ENCODE data around the gene COQ2.

The COQ2 gene

DNA sequence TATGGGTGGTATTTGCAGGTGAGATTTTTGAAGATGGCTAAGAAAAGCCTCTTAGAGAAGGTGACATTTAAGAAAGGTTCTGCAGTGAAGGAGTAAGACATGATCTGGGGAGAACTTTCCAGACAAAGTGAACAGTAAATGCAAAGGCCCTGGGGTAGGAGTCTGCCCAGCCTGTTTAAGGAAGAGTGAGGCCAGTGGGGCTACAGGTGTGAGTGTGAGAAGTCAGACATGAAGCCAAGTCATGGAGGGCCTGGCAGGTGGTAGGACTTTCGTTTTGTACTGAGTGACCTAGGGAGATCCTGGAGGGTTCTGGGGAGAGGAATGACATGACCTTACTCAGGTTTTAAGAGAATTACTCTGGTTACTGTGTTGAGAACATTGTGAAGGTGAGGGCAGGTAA is 21.5 kb downstream of the COQ2 start:
- Histone ChIP-seq H4K20me1 (no peaks in the 10 kb centered on the region), H3K27ac (no peak overlapping the region), H3K27me3 (no peaks in the 10 kb centered on the region), H3K9me3 (replicated peaks in 1 of 11) (no peaks in the 10 kb centered on the region), H3K4me2 (no peak overlapping the region), H3K4me3 (no peak overlapping the region), H3K36me3 (peaks cover 66 to 97% (median 88%) of the 10 kb centered on the region in 11 experiments), H3K4me1 (peaks cover 0 to 20% (median 0%) of the 10 kb centered on the region in 10 experiments; a peak in 6 of 20 replicates), H3K9ac (no peak overlapping the region)
- TF ChIP-seq Cebpa-rat (IDR thresholded peaks at IDR 0.05), result no peak

GRCh38 chr4:83262682-83263081 is 21.9 kb downstream of the COQ2 start:
- H4K20me1 ChIP-seq, result no peaks in the 10 kb centered on the region
- H3K36me3 ChIP-seq, result peaks cover 64 to 97% (median 86%) of the 10 kb centered on the region in 11 experiments
- no peak overlapping the region for H3K9ac ChIP-seq
- no peak overlapping the region for H3K4me2 ChIP-seq
- TF ChIP-seq Cebpa-rat (IDR thresholded peaks at IDR 0.05), result no peak
- no peak overlapping the region for H3K27ac ChIP-seq
- peaks cover 0 to 24% (median 0%) of the 10 kb centered on the region in 10 experiments; a peak in 6 of 20 replicates for H3K4me1 ChIP-seq
- no peak overlapping the region for H3K4me3 ChIP-seq
- H3K9me3 ChIP-seq (replicated peaks in 1 of 11), result no peaks in the 10 kb centered on the region
- H3K27me3 ChIP-seq, result no peaks in the 10 kb centered on the region

GRCh38 chr4:83261307-83261706 is 23.3 kb downstream of the COQ2 start:
- Histone ChIP-seq H3K27me3 (no peaks in the 10 kb centered on the region), H3K36me3 (peaks cover 50 to 92% (median 78%) of the 10 kb centered on the region in 11 experiments), H3K4me1 (peaks cover 1 to 38% (median 7%) of the 10 kb centered on the region in 10 experiments; a peak in 17 of 20 replicates), H3K9me3 (replicated peaks in 1 of 11) (no peaks in the 10 kb centered on the region), H3K4me2 (no peak overlapping the region), H3K4me3 (no peak overlapping the region), H4K20me1 (no peaks in the 10 kb centered on the region), H3K27ac (no peak overlapping the region), H3K9ac (no peak overlapping the region)
- no peak for TF ChIP-seq Cebpa-rat (IDR thresholded peaks at IDR 0.05)

DNA sequence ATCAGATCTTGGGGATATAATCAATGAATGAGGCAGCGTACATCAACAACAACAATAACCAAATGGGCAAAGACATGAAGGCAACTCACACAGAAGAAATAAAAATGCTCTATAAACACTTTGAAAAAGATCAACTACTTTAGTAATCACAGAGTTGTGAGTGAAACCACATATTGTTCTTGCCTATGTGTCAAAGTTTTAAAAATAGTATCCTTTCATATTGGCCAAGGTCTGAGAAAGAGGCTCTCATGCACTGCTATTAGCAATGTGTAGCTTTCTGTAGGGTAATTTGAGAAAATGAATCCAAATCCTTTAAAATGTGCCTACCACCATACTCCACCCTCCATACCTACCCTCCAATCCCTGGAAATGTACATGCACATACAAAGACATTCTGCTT is 25.0 kb downstream of the COQ2 start:
- Histone ChIP-seq H3K9me3 (replicated peaks in 1 of 11) (no peaks in the 10 kb centered on the region), H4K20me1 (no peaks in the 10 kb centered on the region), H3K36me3 (peaks cover 33 to 77% (median 64%) of the 10 kb centered on the region in 11 experiments; a peak in 21 of 22 replicates), H3K9ac (no peak overlapping the region), H3K27me3 (no peaks in the 10 kb centered on the region), H3K4me3 (no peak overlapping the region), H3K4me1 (peaks cover 5 to 54% (median 15%) of the 10 kb centered on the region in 10 experiments; a peak in 18 of 20 replicates), H3K27ac (no peak overlapping the region), H3K4me2 (peak overlapping the region in 1 of 11 experiments; percentile 13; a peak in 1 of 22 replicates)
- no peak for TF ChIP-seq Cebpa-rat (IDR thresholded peaks at IDR 0.05)

GRCh38 chr4:83258461-83258860 is 26.1 kb downstream of the COQ2 start:
- Histone ChIP-seq H3K9me3 (replicated peaks in 1 of 11) (no peaks in the 10 kb centered on the region), H3K4me2 (peak overlapping the region in 1 of 11 experiments; percentile 4; a peak in 1 of 22 replicates), H3K4me3 (no peak overlapping the region), H4K20me1 (no peaks in the 10 kb centered on the region), H3K27me3 (no peaks in the 10 kb centered on the region), H3K4me1 (peaks cover 5 to 61% (median 15%) of the 10 kb centered on the region in 10 experiments; a peak in 18 of 20 replicates), H3K27ac (peak overlapping the region in 2 of 11 experiments; percentile 12 to 83; a peak in 2 of 22 replicates), H3K36me3 (peaks cover 23 to 76% (median 55%) of the 10 kb centered on the region in 11 experiments; a peak in 21 of 22 replicates), H3K9ac (no peak overlapping the region)
- no peak for TF ChIP-seq Cebpa-rat (IDR thresholded peaks at IDR 0.05)

GRCh38 chr4:83257811-83258210 is 26.8 kb downstream of the COQ2 start:
- H3K9ac ChIP-seq, result no peak overlapping the region
- no peak for TF ChIP-seq Cebpa-rat (IDR thresholded peaks at IDR 0.05)
- H4K20me1 ChIP-seq, result no peaks in the 10 kb centered on the region
- no peak overlapping the region for H3K4me3 ChIP-seq
- H3K27ac ChIP-seq, result peak overlapping the region in 4 of 11 experiments; percentile 7 to 83 (median 18); a peak in 4 of 22 replicates
- peaks cover 5 to 67% (median 15%) of the 10 kb centered on the region in 10 experiments; a peak in 18 of 20 replicates for H3K4me1 ChIP-seq
- peaks cover 16 to 69% (median 48%) of the 10 kb centered on the region in 11 experiments; a peak in 21 of 22 replicates for H3K36me3 ChIP-seq
- H3K4me2 ChIP-seq, result peak overlapping the region in 3 of 11 experiments; percentile 4 to 31 (median 16); a peak in 3 of 22 replicates
- no peaks in the 10 kb centered on the region for H3K27me3 ChIP-seq
- no peaks in the 10 kb centered on the region for H3K9me3 ChIP-seq (replicated peaks in 1 of 11)

GRCh38 chr4:83255584-83255983 is 29.0 kb downstream of the COQ2 start:
- TF ChIP-seq Cebpa-rat (IDR thresholded peaks at IDR 0.05), result no peak
- H3K4me2 ChIP-seq, result peak overlapping the region in 3 of 11 experiments; percentile 68 to 75 (median 73); a peak in 6 of 22 replicates
- H3K27me3 ChIP-seq, result no peaks in the 10 kb centered on the region
- H4K20me1 ChIP-seq, result no peaks in the 10 kb centered on the region
- H3K4me1 ChIP-seq, result peaks cover 5 to 89% (median 15%) of the 10 kb centered on the region in 10 experiments; a peak in 18 of 20 replicates
- H3K9me3 ChIP-seq (replicated peaks in 1 of 11), result no peaks in the 10 kb centered on the region
- H3K4me3 ChIP-seq, result no peak overlapping the region
- peaks cover 0 to 48% (median 30%) of the 10 kb centered on the region in 11 experiments; a peak in 16 of 22 replicates for H3K36me3 ChIP-seq
- peak overlapping the region in 5 of 11 experiments; percentile 68 to 83 (median 74); a peak in 6 of 22 replicates for H3K27ac ChIP-seq
- no peak overlapping the region; a peak in 1 of 22 replicates for H3K9ac ChIP-seq

GRCh38 chr4:83252782-83253405 is 31.7 kb downstream of the COQ2 start:
- H3K9ac ChIP-seq, result no peak overlapping the region; a peak in 1 of 22 replicates
- no peaks in the 10 kb centered on the region for H4K20me1 ChIP-seq
- H3K27me3 ChIP-seq, result no peaks in the 10 kb centered on the region
- H3K27ac ChIP-seq, result peak overlapping the region in 4 of 11 experiments; percentile 16 to 47 (median 42); a peak in 6 of 22 replicates
- peaks cover 5 to 76% (median 15%) of the 10 kb centered on the region in 10 experiments; a peak in 18 of 20 replicates for H3K4me1 ChIP-seq
- H3K4me3 ChIP-seq, result no peak overlapping the region
- H3K4me2 ChIP-seq, result peak overlapping the region in 3 of 11 experiments; percentile 24 to 48 (median 24); a peak in 4 of 22 replicates
- TF ChIP-seq Cebpa-rat (IDR thresholded peaks at IDR 0.05), result no peak
- no peaks in the 10 kb centered on the region for H3K9me3 ChIP-seq (replicated peaks in 1 of 11)
- peaks cover 0 to 29% (median 15%) of the 10 kb centered on the region in 11 experiments; a peak in 16 of 22 replicates for H3K36me3 ChIP-seq

DNA sequence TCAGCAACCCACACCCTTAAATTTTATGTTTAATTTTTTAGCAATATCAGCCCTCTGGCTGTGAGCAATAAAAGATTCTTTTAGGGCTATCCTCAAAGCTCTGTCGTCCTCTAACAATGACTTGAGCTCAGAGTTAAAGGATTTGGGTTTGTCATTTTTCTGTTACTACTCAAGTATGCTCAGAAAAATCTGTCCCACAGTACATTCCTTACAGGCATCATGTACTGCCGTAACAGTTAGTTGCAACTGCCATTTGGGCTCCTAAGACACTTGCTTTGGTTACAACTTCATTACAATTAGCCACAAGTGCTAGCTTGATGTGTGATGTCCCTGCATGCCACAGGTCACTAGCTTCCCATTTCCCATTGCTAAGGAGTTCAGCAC is 33.2 kb downstream of the COQ2 start:
- Histone ChIP-seq H3K36me3 (peaks cover 0 to 21% (median 5%) of the 10 kb centered on the region in 11 experiments; a peak in 9 of 22 replicates), H3K27me3 (no peaks in the 10 kb centered on the region), H3K9ac (no peak overlapping the region), H3K9me3 (replicated peaks in 1 of 11) (no peaks in the 10 kb centered on the region), H4K20me1 (no peaks in the 10 kb centered on the region), H3K4me3 (no peak overlapping the region), H3K4me2 (peak overlapping the region in 2 of 11 experiments; percentile 24 to 48; a peak in 3 of 22 replicates), H3K4me1 (peaks cover 4 to 72% (median 10%) of the 10 kb centered on the region in 10 experiments; a peak in 18 of 20 replicates), H3K27ac (peak overlapping the region in 4 of 11 experiments; percentile 16 to 47 (median 42); a peak in 5 of 22 replicates)
- TF ChIP-seq Cebpa-rat (IDR thresholded peaks at IDR 0.05), result no peak
